Fibroblast of skin of right quadriceps (primary cell): ENCODE measurements around the gene SAP30.

Experiments
- DNase-seq: peaks from one replicate; pipeline ENCODE4 v3.0.0-alpha.2; 2013

SAP30 gene

GRCh38 chr4:173367946-173368345 lies 2.8 kb upstream of the SAP30 start:
- peak; percentile 10 for DNase-seq

- no peak for DNase-seq
Observed at GRCh38 chr4:173370130-173370476, 651 bp upstream of the SAP30 start.

- peak; percentile 71 for DNase-seq
Observed at GRCh38 chr4:173371292-173372192, 788 bp downstream of the SAP30 start.

GRCh38 chr4:173374588-173374987 lies 3.8 kb downstream of the SAP30 start:
- no peak for DNase-seq

GRCh38 chr4:173379929-173380328 lies 9.2 kb downstream of the SAP30 start:
- DNase-seq: no peak

- no peak for DNase-seq
Observed at GRCh38 chr4:173380987-173381386, 10.2 kb downstream of the SAP30 start.

- no peak for DNase-seq
Observed at GRCh38 chr4:173381610-173382009, 10.9 kb downstream of the SAP30 start.

- DNase-seq: no peak
Observed at GRCh38 chr4:173382349-173382748, 11.6 kb downstream of the SAP30 start.

GRCh38 chr4:173386751-173387150 lies 16.0 kb downstream of the SAP30 start:
- no peak for DNase-seq

GRCh38 chr4:173391701-173392100 lies 20.9 kb downstream of the SAP30 start:
- DNase-seq: no peak

GRCh38 chr4:173397604-173398003 lies 26.9 kb downstream of the SAP30 start:
- DNase-seq: no peak

- DNase-seq: peak; percentile 57
Observed at GRCh38 chr4:173398220-173398619, 27.5 kb downstream of the SAP30 start.

GRCh38 chr4:173398779-173399415 lies 28.1 kb downstream of the SAP30 start, which contains the start of gene SCRG1:
TSS of gene SCRG1 (minus strand) at chr4:173399116. CDS start at chr4:173391414, 7,702 bp downstream.
- peak; percentile 48 for DNase-seq

GRCh38 chr4:173401063-173401462 lies 30.3 kb downstream of the SAP30 start:
- DNase-seq: no peak

- DNase-seq: peak; percentile 57
Observed at GRCh38 chr4:173403051-173403450, 32.3 kb downstream of the SAP30 start.

GRCh38 chr4:173404296-173404865 lies 33.6 kb downstream of the SAP30 start:
- DNase-seq: no peak

GRCh38 chr4:173405840-173406606 lies 35.3 kb downstream of the SAP30 start:
- no peak for DNase-seq

GRCh38 chr4:173410079-173410478 lies 39.3 kb downstream of the SAP30 start:
- no peak for DNase-seq

GRCh38 chr4:173411106-173411693 lies 40.4 kb downstream of the SAP30 start:
- no peak for DNase-seq

GRCh38 chr4:173413036-173413435 lies 42.3 kb downstream of the SAP30 start:
- DNase-seq: peak; percentile 75

GRCh38 chr4:173414456-173414855 lies 43.7 kb downstream of the SAP30 start:
- no peak for DNase-seq

- DNase-seq: no peak
Observed at GRCh38 chr4:173415092-173415491, 44.3 kb downstream of the SAP30 start.
